CD1c-positive myeloid dendritic cell (primary cell): Measurements from ENCODE around the gene POLR2M.

Source experiments
- DNase-seq: peaks from one replicate; pipeline ENCODE4 v3.0.0-alpha.2; 2016; ENCODE audit errors: extremely low spot score

POLR2M gene

GRCh38 chr15:57738734-57739237 is 32.3 kb downstream of the POLR2M start:
- DNase-seq: no peak

DNA sequence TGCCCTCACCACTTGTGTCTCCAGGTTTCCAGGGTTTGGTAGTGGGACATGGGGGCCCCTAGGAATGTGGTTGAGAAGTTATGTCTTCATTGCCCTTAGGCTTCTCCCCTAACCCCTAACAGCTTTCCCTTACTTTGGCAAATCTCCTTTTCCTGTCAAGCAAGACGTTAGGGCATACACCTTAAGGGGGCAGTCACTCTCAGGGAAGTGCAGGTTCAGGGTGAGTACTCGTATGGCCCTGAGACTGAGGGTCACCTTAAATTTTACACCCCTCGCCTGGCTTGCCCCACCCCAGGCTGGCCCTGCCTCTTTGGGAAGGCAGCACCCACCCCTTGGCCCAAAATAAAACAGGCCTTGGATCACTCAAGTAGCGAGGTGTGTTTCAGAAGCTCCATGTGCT is 33.5 kb downstream of the POLR2M start:
- DNase-seq: no peak

GRCh38 chr15:57741089-57741488 is 34.6 kb downstream of the POLR2M start:
- no peak for DNase-seq

GRCh38 chr15:57743424-57743823 is 36.9 kb downstream of the POLR2M start:
- DNase-seq: no peak

- no peak for DNase-seq
Observed at GRCh38 chr15:57746786-57747185, 40.3 kb downstream of the POLR2M start.

- no peak for DNase-seq
Observed at GRCh38 chr15:57747206-57747896, 40.8 kb downstream of the POLR2M start.

GRCh38 chr15:57751177-57751800 is 44.8 kb downstream of the POLR2M start:
- no peak for DNase-seq

GRCh38 chr15:57752436-57752835 is 45.9 kb downstream of the POLR2M start:
- no peak for DNase-seq

- DNase-seq: no peak
Observed at GRCh38 chr15:57752840-57753239, 46.3 kb downstream of the POLR2M start.

DNA sequence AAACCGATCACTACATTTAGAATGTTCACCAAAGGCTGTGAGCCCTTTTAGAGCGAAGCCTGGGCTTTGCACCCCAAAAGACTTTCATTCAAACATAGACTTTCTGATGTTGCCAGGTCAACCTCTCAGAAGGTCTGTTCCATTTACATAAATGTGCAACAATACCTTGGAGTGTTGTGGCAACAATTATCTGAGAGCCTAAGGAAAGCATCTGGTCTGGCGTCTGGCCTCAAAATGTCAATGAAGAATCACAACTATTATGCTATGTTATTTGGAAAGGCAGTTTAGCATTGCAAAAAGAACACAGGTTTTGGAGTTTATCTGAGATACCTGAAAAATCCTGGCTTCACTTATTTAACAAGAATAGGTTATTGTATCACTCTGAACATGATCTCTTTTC is 50.0 kb downstream of the POLR2M start:
- DNase-seq: no peak

DNA sequence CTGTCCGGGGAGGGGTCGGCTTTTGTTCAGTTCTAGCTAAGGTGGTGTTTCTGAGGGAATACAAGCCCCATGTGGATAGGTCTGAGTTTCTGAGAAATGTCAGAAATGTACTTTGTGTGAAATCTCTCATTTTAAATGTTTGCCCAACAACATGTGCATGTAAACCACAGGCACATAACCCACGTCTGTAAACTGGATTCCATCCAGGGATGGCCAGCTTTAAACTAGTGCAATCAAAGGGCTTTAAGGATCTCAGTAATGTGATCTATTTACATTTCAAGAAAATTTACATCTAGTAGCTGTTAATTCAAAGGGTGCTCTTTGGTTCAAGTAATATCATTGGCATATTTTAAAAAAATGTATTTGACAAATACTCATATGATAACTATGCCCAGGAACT is 52.0 kb downstream of the POLR2M start:
- no peak for DNase-seq

GRCh38 chr15:57761562-57761961 is 55.0 kb downstream of the POLR2M start:
- DNase-seq: no peak

DNA sequence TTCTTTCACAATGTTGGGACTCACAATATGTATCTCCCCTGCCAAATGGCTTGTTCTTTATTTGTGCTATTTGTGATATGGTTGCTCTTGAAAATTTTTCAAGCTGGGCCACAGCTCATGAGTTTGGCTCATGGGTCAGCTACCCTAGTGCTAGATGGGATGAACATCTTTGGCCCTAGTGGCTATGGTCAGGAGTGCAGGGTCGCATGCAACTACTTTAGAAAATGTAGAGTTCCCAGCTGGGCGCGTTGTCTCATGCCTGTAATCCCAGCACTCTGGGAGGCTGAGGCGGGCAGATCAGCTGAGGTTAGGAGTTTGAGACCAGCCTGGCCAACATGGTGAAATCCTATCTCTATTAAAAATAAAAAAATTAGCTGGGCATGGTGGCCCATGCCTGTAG is 55.8 kb downstream of the POLR2M start:
- no peak for DNase-seq

- no peak for DNase-seq
Observed at GRCh38 chr15:57763176-57763964, 56.9 kb downstream of the POLR2M start.
